Body of pancreas (tissue), 4 donors: ENCODE measurements around the gene ARHGEF28.

Experiments used
- POLR2A ChIP-seq, 3 donors: fragments of 450-650 bp; IDR thresholded peaks; one replicate each; pipeline ENCODE4 v1.6.1; 2016; ENCODE audit warnings: antibody characterized with exemption in 3 of 3, mild to moderate bottlenecking in 2 of 3
- TF ChIP-seq, protein P1 (sequence below), 7 experiments: fragments of 450-650 bp in 4 of 7; fragments of 200-600 bp in 3 of 7; sonication (generic) in 3 of 7; IDR thresholded peaks; one replicate each; pipeline ENCODE4 v1.5.1; 2016 to 2019; ENCODE audit warnings: antibody characterized with exemption in 7 of 7

DNA sequence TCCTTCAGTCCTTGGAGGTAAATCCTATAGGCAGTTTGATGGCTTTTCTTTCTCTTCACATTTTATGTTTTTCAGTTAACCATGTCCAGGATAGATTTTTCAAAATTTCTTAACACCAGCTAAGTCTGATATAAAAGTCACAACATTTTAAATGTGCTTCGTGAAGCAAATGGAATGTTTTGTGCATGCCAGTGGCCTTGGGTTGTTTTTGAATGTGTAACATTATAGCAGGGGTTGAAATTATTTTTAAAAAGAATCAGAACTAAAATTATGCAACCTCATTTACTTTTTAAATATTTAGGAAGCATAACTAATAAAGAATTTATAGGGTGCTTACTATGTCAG lies 201.1 kb downstream of the ARHGEF28 start:
- TF ChIP-seq, protein P1, sequence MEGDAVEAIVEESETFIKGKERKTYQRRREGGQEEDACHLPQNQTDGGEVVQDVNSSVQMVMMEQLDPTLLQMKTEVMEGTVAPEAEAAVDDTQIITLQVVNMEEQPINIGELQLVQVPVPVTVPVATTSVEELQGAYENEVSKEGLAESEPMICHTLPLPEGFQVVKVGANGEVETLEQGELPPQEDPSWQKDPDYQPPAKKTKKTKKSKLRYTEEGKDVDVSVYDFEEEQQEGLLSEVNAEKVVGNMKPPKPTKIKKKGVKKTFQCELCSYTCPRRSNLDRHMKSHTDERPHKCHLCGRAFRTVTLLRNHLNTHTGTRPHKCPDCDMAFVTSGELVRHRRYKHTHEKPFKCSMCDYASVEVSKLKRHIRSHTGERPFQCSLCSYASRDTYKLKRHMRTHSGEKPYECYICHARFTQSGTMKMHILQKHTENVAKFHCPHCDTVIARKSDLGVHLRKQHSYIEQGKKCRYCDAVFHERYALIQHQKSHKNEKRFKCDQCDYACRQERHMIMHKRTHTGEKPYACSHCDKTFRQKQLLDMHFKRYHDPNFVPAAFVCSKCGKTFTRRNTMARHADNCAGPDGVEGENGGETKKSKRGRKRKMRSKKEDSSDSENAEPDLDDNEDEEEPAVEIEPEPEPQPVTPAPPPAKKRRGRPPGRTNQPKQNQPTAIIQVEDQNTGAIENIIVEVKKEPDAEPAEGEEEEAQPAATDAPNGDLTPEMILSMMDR (IDR thresholded peaks at IDR 0.05): no peak
- TF ChIP-seq POLR2A (IDR thresholded peaks at IDR 0.05): no peak
